Nephron progenitor cell (in vitro differentiated cells): ENCODE data around the gene EML5.

Experiments used
- DNase-seq: peaks from one replicate; pipeline ENCODE4 v3.0.0; 2021
- H3K27ac Mint-ChIP-seq: 2 replicates; pipeline ENCODE4 v1.8.0; 2021; ENCODE audit warnings: mild to moderate bottlenecking, moderate library complexity, mixed read lengths
- H3K27me3 Mint-ChIP-seq: 2 replicates; pipeline ENCODE4 v1.8.0; 2021; ENCODE audit warnings: mild to moderate bottlenecking, low read depth, mixed read lengths; ENCODE audit not compliant: poor library complexity
- H3K36me3 Mint-ChIP-seq: 2 replicates; pipeline ENCODE4 v1.8.0; 2021; ENCODE audit warnings: low read depth, mixed read lengths
- H3K4me1 Mint-ChIP-seq: 2 replicates; pipeline ENCODE4 v1.8.0; 2021; ENCODE audit warnings: mixed read lengths
- H3K4me3 Mint-ChIP-seq: 2 replicates; pipeline ENCODE4 v1.8.0; 2021; ENCODE audit warnings: mild to moderate bottlenecking, moderate library complexity, mixed read lengths
- H3K9me3 Mint-ChIP-seq: 2 replicates; pipeline ENCODE4 v1.8.0; 2021; ENCODE audit warnings: mild to moderate bottlenecking, moderate library complexity, mixed read lengths
- TF ChIP-seq, protein P1 (sequence below): fragments of 200-600 bp; sonication (generic); IDR thresholded peaks from 2 replicates; pipeline ENCODE4 v1.5.0; 2021; ENCODE audit warnings: antibody characterized with exemption

The EML5 gene

GRCh38 chr14:88746052-88746451 is 46.7 kb downstream of the EML5 start:
- H3K4me1 Mint-ChIP-seq = peaks cover 8% of the 10 kb centered on the region
- no peak for DNase-seq
- TF ChIP-seq, protein P1, sequence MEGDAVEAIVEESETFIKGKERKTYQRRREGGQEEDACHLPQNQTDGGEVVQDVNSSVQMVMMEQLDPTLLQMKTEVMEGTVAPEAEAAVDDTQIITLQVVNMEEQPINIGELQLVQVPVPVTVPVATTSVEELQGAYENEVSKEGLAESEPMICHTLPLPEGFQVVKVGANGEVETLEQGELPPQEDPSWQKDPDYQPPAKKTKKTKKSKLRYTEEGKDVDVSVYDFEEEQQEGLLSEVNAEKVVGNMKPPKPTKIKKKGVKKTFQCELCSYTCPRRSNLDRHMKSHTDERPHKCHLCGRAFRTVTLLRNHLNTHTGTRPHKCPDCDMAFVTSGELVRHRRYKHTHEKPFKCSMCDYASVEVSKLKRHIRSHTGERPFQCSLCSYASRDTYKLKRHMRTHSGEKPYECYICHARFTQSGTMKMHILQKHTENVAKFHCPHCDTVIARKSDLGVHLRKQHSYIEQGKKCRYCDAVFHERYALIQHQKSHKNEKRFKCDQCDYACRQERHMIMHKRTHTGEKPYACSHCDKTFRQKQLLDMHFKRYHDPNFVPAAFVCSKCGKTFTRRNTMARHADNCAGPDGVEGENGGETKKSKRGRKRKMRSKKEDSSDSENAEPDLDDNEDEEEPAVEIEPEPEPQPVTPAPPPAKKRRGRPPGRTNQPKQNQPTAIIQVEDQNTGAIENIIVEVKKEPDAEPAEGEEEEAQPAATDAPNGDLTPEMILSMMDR = no peak

DNA sequence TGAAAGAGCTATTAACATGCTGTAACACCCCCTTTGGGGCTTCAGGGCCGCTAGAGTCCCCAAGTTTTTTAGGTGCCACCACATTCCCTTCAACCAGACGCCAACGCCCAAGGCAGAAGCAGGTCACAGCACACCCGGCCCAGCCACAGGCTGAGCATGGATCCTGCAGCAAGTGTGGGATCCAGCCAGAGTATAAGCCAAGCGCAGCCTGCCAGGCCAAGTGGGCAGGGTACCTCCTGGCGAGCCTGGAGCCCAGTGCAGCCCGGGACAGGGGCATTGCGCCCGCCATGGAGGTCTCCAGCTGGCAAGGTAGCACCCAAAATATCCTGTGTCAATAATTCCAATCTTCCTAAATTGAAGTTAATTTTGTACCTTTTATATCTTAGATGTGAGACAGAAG is 55.5 kb downstream of the EML5 start:
- Mint-ChIP-seq H3K36me3 (no peaks in the 10 kb centered on the region), H3K4me1 (no peaks in the 10 kb centered on the region), H3K4me3 (no peak overlapping the region), H3K27me3 (no peaks in the 10 kb centered on the region), H3K9me3 (peaks cover 6% of the 10 kb centered on the region), H3K27ac (no peak overlapping the region)
- TF ChIP-seq, protein P1 = no peak
- DNase-seq = no peak

More at GRCh38 chr14:88746052-88746451, 46.7 kb downstream of the EML5 start:
- Mint-ChIP-seq H3K27me3 (peaks cover 7% of the 10 kb centered on the region), H3K27ac (no peak overlapping the region), H3K9me3 (no peaks in the 10 kb centered on the region), H3K36me3 (no peaks in the 10 kb centered on the region), H3K4me3 (no peak overlapping the region)

GRCh38 chr14:88733121-88733520 is 59.6 kb downstream of the EML5 start:
- no peak overlapping the region for H3K27ac Mint-ChIP-seq
- H3K9me3 Mint-ChIP-seq = peaks cover 9% of the 10 kb centered on the region
- DNase-seq = no peak
- no peak overlapping the region for H3K4me3 Mint-ChIP-seq
- no peaks in the 10 kb centered on the region for H3K4me1 Mint-ChIP-seq
- H3K27me3 Mint-ChIP-seq = no peaks in the 10 kb centered on the region
- TF ChIP-seq, protein P1 = no peak
- no peaks in the 10 kb centered on the region for H3K36me3 Mint-ChIP-seq

GRCh38 chr14:88729159-88729558 is 63.6 kb downstream of the EML5 start:
- H3K27ac Mint-ChIP-seq = no peak overlapping the region
- peaks cover 9% of the 10 kb centered on the region for H3K9me3 Mint-ChIP-seq
- H3K4me3 Mint-ChIP-seq = no peak overlapping the region
- H3K36me3 Mint-ChIP-seq = no peaks in the 10 kb centered on the region
- peaks cover 4% of the 10 kb centered on the region for H3K27me3 Mint-ChIP-seq
- no peak for DNase-seq
- no peaks in the 10 kb centered on the region for H3K4me1 Mint-ChIP-seq
- TF ChIP-seq, protein P1 = peak; percentile 10

GRCh38 chr14:88727057-88727456 is 65.7 kb downstream of the EML5 start:
- DNase-seq = no peak
- TF ChIP-seq, protein P1 = no peak
- Mint-ChIP-seq H3K27ac (no peak overlapping the region), H3K27me3 (peaks cover 7% of the 10 kb centered on the region), H3K9me3 (peaks cover 3% of the 10 kb centered on the region), H3K4me1 (no peaks in the 10 kb centered on the region), H3K36me3 (no peaks in the 10 kb centered on the region), H3K4me3 (no peak overlapping the region)

- Mint-ChIP-seq H3K9me3 (no peaks in the 10 kb centered on the region), H3K4me3 (no peak overlapping the region), H3K27ac (no peak overlapping the region), H3K4me1 (no peaks in the 10 kb centered on the region), H3K27me3 (peaks cover 7% of the 10 kb centered on the region), H3K36me3 (no peaks in the 10 kb centered on the region)
- no peak for DNase-seq
- TF ChIP-seq, protein P1 = no peak
These were observed 82.0 kb downstream of the EML5 start for GRCh38 chr14:88710709-88711108.
